DMS153 (cell line): ENCODE data around the gene CDT1.
"Not testable (repeated sequence)": the region's sequence is repeated elsewhere in the genome, so short reads cannot be mapped to it uniquely, and the experiment has no call there.

Experiments
- DNase-seq: peaks from one replicate; lab custom pipeline; 2025; lab: John Stamatoyannopoulos, UW

The CDT1 gene

DNA sequence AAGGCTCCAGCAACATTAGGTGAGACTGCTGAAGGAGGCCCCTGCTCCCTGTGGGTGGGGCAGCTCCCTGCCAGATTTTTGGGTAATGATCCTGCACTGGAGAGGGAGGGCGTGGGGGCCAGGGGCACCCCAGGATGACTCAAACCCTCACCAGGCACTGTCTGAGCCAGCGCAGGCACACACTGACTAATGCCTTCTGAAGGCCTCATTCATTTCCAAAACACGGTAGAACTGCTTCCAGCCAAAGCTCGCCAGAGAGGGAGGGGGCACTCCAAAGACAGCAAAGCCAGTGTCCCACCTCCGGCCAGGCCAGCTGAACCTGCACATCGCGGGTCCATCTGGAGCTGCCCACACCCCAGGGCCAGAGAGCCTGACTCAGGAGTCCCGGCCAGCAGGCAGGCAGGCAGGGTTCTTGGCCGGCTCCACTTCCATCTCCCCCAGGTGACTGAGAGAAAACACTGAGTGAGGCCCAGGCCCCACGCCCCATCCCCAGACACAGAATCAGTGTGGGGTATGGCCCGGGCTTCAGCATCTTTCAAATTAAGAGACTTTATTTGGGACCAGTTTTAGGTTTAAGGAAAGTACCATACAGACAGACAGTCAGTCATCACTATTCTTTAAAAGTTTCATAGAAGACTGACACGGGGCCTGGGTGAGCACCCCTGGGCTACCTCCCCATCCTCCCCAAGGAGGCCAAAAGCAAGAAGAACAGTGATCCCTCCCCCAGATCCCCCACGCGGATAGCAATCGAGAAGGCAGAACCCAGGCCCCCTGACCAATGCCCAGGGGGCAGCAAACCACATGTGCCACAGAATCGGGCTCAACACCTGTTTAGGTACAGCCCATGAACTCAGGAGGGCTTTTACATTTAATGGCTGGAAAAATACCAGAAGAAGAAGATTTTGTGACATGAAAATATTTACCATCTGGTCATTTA lies 20.9 kb upstream of the CDT1 start:
- no peak for DNase-seq

DNA sequence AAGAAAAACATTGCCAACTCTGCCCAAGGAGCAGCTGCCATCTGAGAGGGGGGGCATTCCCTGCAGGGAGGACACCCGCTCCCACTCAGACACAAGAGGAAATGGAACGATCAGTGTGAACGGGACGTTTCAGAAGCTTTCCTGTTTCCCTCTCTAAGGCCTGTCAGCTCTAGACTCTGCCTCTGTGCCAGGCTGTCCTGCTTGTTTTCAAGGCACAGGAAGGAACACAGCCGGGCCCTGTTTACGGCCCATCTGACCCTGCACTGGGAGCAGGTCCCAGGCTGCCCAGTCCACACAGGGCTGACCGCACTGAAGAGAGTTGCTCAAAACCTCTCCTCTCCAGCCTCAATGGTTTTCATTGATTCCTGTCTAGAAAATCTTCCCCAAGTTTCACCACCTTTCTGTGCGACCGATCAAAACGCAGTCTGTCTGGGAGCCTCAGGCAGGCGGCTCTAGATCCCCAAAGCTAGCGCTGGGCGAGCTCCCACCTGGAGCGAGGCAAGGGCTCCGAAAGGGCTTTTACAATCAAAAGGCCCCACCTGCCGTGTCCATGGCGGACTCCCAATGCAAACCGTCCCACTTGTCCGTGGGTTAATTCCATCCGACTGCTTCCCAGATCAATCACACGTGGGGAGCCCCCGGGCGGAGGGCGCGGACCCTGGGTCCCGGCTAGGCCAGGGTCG lies 20.1 kb upstream of the CDT1 start:
- DNase-seq: no peak

DNA sequence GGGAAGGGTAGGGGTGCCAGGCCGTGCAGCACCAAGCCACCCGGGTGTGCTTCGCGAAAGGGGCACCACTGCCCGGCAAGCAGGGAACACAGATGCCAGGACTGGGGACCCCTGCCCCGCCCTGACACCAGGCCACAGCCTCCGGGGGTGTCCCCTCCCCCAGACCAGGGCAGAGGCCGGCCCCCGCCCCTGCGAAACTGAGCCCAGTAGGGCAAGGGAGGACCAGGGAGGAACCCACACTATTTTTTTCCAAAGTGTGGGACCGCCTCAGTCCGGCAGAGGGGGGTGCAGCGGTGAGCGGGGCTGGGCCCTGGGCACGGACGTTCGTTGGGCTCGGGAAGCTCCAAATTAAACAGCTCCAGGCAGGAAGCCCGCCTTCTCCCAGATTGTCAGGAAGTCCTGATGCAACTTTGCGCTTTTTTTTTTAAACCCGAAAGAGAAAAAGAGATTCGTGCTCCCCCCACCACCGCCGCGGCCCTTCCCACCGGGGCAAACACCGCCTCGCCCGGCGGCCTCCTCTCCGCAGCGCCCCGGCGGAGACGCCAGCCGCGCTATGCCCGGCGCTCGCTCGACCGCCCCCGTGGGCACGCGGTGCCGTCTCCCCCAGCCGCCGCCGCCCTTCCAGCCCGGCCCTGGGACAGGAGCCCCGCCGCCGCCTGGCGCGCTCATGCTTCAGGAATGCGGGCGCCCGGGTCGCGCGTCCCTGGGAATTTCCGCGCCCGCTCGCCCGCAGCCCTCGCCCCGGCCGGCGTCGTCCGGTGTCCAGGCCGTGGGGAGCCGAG lies 19.3 kb upstream of the CDT1 start:
- no peak for DNase-seq

DNA sequence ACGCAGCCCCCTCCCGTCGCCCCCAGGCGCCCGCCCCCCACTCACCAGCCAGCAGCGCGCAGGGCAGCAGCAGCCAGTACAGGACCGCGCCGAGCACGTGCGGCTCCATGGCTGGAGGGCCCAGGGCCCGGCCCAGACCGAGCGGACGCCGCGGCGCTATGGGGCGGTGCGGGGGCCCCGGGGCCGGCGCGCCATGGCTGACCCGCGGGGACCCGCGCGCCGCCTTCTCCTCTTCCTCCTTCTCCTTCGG lies 18.8 kb upstream of the CDT1 start:
- DNase-seq: no peak

DNA sequence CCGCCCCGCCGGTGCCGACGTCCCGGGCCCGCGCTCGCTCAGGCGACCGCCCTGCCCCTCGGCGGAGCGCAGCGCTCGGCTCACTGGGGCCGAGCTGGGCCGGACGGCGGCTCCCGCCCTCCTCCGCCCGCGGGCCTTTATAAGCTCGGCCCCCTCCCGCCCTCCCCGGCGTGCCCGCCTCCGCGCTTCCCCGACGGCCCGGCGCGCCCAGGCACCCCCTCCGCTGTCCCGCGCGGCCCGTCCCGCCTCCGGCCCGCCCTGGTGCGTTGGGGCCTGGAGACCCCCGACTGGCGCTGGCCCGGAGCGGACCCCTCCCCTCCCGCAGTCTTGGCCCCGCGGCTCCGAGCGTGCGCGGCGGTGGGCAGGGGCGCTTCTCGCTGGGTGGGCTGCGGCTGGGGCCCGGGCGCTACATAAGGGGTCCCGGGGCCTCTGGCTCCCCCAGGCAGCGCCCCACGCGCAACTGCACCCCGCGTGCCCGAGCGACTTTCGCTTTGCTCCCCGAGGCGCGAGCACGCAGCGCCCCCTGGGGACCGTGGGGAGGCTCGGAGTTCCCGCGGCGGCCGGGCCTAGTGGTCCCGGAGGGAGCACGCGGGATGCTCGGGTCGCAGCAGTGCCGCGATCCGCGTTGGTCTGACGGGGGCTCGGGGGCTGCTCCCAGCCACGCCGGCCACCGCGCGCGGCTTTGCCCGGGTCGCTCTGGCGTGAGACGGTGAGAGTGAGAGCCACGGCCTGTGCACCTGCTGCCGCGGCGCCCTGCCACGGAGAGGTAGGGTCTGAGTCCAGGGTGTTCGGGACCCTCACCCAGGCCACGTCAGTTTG lies 18.3 kb upstream of the CDT1 start, which contains the start of gene PIEZO1:
PIEZO1 (minus strand) TSS at position 115 of the 819 bp plus-strand sequence. CDS start 256 bp downstream, outside the sequence.
- no peak for DNase-seq

DNA sequence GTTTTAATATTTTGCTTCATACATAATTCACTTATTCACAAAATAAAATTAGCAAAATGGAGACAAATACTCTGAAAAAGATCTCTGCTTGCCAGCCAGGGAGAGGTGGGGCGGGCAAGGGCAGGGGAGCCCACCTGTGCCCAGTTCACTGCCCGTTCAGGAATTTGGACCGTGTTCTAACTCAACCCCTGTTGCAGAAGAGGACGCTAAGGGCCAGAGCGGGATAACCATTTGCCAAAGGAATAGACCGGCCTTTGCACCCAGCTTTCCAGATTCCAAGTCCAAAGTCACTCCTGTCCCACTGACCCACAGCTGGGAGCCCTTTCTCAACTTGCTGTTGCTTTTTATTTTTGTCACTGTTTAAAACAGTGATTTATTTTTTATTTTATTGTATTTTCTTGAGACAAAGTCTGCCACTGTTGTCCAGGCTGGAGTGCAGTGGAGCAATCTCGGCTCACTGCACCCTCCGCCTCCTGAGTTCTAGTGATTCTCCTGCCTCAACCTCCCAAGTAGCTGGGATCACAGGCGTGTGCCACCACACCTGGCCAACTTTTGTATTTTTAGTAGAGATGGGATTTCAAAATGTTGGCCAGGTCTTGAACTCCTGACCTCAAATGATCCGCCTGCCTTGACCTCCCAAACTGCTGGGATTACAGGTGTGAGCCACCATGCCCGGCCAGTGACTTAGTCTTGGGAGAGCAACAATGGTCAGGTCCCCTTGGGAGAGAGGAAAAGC lies 15.8 kb upstream of the CDT1 start:
- no peak for DNase-seq

DNA sequence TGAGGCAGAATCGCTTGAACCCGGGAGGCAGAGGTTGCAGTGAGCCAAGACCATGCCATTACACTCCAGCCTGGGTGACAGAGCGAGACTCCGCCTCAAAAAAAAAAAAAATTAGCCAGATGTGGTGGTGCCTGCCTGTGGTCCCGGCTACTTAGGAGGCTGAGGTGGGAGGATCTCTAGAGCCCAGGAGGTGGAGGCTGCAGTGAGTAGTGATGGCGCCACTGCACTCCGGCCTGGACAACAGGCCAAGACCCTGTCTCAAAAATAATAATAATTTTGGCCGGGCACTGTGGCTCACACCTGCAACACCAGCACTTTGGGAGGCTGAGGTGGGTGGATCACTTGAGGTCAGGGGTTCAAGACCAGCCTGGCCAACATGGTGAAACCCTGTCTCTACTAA lies 14.8 kb upstream of the CDT1 start:
- DNase-seq: not testable (repeated sequence)

DNA sequence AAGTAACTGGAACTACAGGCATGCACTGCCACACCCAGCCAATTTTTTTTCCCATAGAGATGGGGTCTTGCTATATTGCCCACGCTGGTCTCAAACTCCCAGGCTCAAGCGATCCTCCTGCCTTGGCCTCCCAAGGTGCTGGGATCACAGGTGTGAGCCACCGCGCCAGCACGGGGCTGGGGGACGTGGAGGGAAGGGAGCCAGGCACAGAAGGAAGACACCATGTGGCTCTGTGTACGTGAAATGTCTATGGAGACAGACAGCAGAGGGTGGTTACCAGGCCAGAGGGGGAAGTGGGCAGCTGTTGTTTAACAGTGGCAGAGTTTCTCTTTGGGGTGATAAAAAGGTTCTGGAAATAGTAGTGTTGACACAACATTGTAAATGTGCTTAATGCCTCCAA lies 14.0 kb upstream of the CDT1 start:
- DNase-seq: no peak

DNA sequence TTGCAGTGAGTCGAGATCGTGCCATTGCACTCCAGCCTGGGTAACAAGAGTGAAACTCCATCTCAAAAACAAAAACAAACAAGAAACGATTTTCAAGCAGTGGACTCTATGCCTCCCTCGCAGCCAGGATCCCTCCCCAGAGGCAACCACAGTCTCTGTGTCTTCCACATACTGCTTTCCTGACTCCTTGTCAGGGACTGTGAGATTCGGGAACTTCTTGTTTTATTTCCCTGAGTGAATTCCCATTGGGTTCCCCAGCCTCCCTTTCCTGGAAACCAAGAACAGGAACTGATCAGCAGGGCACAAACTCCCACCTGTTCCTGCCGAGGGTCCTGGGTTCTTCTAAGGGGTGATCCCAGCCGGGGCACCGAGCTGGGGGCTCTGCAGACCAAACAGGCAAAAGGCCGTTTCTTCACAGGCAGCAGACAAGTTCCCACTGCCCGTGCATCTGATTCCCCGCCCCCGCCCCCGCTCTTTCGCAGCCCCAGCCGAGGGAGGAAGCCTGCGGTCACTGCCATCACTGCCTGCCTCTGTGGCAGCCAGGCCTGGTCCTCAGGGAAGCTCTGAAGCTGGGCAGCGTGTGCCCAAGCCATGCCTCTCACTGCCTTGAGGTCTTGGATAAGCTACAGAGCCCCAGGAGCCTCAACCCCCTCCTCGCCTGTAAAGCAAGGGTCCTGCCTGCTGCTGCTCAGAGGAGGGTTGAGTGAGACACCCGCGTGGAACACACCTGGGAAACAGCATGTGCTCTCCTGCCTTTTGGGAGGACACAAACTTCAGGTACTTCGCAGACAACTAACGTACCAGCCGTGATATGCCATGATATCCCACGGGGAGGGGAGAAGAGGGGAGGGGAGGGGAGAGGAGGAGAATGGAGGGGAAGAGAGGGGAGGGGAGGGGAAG lies 13.0 kb upstream of the CDT1 start:
- DNase-seq: no peak

DNA sequence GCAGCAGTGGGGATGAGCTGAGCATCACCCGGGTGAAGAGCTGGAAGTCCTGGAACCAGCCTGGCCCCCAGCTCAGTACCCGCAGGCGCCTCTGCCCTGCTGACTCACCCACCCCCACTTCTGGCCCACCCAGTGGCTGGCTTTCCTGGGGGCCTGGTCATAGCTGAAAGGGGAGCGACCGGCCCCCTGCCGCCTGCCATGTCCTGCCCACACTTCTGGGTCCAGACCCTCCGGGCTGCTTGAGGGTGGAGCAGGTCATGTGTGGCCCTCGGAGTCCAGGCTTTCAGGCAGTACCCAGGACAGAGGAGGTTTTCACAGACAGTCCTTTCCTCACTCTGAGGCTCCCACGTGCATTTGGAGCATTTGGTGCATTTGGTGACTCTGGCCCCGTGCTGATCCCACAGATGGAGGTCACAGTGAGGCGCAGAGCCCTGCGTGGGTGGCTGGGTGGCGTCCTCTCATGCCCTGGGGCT lies 11.5 kb upstream of the CDT1 start:
- no peak for DNase-seq

DNA sequence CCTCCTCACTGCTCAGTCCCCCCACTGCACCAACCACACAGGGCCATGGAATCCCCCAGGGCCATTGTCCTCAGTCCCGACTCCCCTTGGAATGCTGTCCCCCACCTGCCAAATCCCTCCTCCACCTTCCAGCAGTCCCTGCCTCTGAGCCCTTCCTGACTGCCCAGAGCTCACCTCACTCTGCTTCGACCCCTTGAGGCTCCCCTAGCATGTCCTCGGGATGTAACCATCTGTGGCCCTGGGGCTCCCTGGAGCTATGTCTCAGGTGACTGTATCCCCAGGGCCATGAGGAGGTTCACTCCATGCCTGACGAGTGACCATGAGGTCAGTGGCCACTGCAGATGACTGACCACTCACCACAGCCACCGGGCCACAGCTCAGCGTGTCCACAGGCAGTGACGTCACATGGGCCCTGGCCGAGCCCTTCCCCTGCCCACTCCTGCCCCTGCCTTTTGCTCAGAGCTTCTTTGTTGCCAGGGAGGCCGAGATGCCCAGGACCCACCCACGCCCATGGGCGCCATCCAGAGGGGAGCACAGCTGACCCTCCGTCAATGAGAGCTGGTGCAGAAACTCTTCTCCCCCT lies 10.8 kb upstream of the CDT1 start:
- no peak for DNase-seq

DNA sequence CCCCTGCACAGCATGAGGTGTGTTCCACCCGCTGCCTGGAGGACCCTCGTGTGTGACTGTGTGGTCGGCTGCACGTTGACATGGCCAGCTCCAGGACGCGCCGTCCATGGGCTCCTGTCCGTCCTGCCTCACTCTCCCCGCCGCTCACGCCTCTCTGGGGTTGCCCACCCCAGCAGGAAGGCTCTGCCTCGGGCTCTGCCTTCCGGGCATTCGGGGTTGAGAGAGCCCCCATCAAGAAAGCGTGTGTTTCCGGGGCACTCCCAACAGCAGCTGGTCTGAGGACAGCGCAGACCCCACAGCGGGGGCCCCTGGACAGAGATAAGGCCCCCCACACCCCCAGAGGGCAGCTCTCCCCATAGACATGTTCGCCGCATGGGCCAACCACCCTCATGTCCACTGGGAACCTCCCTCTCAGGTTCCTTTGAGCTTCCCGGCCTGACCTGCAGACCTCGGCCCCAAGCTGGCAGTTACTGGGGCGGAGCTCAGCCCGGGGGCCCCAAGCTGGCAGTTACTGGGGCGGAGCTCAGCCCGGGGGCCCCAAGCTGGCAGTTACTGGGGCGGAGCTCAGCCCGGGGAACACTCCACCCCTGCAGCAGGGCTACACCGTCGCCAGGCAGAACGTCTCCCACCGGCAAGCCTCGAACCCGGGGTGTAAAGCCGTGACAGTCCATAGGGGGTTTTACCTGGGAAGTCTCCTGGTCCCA lies 10.2 kb upstream of the CDT1 start:
- DNase-seq: no peak

DNA sequence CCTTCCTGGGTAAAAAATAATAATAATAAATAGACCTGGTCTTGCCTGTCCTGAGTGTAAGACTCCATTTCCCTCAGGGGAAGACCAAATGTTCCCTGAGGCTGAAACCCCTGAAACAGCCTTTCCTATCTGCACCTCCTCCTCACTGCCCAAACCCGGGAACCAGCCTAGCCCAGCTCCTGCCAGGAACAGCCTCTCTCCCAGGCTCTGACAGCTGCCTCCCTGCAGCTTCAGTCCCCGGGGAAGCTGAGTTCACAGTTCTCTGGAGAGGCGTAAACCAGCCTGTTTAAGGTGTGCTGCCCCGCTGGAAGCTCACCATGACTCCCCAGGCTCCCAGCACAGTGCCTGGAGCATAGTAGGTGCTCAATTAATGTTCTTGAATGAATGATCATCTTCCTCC lies 7.3 kb upstream of the CDT1 start:
- DNase-seq: no peak

DNA sequence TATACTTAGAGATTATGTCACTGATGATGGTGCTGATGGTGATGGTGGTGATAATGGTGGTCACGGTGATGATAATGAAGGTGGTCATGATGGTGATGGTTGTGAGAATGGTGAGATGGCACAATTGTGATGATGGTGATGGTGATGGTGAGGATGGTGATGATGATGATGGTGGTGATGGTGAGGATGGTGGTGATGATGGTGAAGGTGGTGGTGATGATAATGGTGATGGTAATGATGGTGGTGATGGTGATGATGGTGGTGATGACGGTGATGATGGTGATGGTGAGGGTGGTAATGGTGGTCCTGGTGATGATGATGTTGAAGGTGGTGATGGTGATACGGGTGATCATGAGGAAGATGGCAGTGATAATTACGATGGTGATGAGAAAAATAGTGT lies 5.5 kb upstream of the CDT1 start:
- no peak for DNase-seq

DNA sequence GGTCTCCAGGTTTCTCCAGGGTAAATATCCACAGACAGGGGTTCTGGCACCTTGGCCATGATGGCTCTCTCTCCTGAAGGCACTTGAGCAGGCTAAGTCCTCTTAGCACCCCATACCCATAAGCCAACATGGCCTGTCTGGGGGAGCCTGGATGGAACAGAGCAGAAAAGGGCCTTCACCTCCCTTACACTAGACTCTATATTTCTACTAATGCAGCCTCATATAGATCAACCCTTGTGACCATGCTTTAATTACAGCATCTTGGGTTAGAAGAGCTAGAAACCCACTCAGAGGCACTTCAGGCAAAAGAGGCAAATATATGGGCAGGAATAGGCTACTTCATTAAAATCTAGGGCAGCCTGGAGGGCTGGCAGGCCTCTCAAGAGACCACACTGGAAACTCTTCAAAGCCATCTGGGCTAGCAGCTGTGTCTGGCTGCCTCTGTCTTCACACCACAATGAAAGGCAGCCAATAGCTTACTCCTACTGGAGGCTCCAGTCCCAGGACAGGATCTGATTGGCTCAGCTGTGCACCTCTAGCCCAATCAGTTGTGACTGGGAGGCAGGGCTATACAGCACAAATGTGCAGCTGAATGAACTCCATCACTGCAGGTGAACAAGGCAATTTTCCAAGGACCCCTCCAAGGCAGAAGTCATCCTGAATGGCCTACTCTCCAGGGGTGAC lies 4.7 kb upstream of the CDT1 start:
- DNase-seq: no peak

DNA sequence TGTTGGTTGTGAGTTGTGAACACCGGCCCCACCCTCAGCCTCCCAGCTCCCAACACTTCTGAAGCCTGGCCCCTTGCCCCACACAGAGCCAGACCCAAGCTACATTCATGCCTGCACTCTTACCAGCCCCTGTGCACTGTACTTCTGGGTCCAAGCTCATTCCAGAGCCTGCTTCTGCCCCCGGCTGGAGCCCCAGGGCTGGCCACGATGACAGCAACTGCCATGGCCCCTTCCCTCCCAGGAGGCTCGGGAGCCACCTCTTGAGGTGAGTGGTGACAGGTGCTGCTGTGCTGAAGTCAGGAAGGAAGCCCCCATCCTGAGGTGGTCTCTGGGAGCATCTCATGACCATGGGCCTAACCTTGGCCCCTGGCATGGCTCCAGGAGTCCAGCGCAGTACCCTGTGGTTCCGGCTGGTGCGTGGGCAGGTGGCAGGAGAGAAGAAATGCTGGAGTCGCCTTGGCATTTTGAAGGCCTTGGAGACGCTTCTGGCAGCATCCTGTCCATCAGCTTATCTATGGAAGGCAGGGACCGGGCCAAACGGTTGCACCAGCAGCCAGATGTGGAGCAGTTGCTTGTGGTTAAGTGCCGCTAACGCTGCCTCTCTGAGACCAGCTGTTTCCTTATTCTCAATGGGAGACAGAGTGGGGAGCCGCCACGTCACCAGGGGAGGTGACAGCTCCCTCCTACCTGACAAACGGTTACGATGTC lies 3.9 kb upstream of the CDT1 start:
- DNase-seq: no peak

DNA sequence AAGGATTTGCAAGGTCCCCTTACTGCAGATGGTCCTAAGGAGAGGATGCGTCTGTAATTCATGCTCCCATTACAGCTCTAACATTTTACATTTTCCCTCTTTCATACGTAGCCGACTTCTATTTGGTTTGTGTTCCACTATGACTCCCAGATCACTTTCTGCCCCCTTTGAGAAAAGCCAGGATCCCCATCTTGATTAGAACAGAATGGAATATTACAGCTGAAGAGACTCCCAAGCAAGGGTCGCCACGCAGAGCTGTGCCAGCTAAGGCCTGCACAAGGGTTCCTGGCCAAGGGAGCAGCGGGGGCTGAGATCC lies 3.4 kb upstream of the CDT1 start:
- no peak for DNase-seq

DNA sequence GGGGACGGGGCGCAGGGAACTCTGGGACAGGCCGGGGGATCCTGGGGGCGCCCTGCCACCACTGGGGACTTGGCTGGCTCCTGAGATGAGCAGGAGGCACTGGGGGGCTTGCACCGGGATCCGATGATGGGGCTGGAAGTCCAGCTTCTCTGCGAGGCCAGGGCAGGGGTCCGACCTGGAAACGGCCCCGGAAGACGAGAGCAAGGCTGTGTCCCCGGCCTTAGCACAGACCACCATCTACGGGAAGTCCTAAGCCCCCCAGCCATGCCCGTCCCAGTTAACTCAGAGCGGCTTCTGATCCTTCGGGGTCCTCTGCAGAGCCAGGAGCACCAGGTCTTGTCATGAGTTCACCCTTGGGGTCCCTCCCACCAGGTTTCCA lies 573 bp downstream of the CDT1 start:
- no peak for DNase-seq
